ENCODE data around the gene GNB1L.

Gene GNB1L

DNA sequence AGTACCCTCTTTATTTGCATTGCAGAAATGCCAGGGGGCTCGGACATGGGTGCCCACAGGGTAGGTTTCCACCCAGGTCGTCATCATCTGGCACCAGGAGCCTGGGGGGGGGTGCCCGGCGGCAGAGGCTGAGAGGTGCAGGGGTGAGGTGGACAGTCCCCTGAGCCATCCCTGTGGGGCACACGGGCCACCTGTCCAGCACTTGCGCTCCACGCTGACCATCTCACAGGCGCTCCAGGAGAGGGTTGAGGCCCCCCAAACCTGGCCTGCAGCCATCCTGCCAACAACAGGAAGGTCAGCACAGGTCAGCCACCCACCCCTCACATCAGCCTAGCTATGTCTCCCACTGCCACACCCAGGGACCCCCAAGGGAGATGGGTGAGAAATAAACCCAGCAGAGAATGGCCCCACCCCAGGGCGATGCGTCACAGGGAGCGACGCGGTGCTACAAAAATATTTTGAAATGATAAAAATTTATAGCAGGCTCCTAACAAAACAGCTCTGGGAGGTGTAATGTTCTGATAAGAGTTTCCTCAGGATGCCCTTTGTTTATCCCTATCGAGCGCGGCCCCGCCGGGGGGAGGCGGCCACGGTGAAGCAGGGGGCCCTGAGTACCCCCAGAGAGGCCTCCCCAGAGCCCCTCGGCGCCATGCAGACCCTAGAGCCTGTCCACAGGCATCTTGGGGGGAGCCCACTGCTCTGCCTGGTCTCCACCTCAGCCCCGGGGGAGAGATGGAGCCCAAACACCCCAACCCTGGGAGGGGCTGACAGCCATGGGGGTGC lies 21.0 kb upstream of the GNB1L start:
- DNase-seq: no peak

GRCh38 chr22:19875061-19875530 lies 20.4 kb upstream of the GNB1L start:
- DNase-seq: no peak

DNA sequence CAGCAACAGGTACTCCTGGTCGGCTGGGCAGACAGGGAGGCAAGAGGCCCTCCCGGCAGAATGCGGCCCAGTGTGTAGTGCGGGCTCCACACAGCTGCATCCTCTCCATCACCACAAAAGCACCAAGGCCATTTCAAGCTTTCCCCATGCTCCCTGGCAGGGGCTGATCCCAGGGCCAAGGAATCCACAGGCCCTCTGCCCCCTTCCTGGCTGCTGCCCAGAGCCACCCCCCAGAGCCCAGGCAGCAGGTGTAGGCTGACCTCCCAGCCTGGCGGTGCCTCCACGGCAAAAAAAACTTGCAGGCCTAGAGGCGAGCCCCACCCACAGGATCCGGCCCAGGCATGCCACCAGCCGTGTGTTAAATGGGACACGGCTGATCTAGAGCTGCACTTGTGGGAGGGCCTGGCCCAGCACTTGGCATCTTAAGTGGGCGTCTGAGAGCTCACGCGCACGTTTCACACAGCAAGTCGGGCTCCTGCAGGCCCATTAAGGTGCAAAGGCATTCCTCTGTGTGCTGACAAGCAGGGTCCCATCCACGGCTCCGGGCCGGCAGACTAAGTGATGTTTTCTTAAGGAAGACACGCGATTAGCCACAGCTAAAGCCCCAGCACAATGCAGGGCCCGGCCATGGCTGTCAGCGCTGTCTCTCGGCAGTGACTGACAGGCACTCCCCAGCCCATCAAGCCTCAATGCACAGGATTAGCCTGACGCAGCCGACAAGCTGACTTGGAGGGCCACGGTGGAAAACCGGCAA lies 19.8 kb upstream of the GNB1L start:
- no peak for DNase-seq

DNA sequence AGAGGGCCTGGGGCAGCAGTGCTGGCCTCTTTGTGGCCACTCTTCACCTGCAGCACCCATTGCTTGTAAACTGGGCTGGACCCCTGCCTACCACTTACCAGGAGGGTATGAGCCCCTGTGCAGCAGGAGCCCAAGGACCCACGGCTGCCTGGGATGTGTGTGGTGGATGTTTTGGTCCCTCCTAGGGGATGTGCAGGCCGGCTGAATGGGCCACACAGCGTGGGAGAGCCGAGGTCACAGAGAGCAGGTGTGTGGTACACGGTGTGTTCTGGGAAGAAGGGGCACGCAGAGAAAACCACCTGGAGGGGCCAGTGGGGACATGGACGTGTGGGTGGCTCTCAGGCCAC lies 19.3 kb upstream of the GNB1L start:
- no peak for DNase-seq

DNA sequence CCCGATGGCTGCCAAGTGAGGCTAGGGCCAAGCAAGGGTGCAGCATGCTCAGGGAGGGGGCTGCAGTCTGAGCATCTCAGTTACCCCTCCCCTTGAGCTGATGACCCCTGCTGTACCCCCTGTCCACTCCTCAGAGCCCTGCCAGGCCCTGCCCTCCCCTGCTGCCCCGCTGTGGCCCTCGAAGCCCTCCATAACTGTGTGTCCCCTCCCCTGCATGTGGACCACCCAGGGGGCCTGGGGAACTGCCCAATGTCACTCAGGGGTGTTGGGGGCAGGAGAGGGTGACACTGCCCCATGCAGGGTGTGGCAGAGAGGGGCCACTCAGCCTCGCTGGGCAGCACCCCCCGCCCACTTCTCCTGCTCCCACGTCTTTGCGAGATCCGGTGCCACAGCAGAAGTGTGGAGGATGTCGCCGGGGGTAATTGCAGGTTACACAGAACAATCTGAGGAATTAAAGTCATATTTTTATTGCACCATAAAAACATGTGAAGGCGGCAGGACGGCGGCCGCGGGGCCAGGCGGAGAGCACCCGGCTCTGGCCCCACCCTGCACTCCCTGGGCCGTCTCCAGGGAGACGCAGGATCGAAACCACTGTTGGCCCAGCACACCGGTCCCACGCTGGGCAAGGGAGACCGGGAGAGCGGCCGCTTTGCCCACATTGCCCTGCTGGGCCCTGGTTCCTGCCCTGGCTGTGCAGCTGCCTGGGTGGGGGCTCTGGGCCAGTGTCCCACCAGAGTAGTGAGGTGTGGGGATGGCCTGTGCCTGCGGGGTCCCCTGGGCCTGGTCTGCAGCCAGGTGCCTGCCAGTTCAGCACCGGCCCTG lies 18.7 kb upstream of the GNB1L start:
- no peak for DNase-seq

DNA sequence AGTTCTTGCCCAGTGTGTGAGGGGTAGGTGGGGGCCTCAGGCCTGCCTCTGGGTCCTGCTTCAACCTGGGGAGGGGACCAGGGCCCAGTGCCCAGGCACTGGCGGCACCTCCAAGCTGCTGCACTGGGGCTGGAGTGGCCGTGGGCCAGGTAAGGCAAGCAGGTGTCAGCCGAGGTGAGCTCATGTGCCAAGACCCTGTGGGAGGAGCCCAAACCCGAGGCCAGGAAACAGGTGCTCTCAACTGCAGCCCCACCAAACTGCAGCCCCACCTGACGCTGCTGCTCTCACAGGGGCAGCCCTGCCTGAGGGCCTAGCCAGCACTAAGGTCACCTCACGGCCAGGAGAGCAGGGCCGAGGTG lies 18.1 kb upstream of the GNB1L start:
- DNase-seq: no peak

DNA sequence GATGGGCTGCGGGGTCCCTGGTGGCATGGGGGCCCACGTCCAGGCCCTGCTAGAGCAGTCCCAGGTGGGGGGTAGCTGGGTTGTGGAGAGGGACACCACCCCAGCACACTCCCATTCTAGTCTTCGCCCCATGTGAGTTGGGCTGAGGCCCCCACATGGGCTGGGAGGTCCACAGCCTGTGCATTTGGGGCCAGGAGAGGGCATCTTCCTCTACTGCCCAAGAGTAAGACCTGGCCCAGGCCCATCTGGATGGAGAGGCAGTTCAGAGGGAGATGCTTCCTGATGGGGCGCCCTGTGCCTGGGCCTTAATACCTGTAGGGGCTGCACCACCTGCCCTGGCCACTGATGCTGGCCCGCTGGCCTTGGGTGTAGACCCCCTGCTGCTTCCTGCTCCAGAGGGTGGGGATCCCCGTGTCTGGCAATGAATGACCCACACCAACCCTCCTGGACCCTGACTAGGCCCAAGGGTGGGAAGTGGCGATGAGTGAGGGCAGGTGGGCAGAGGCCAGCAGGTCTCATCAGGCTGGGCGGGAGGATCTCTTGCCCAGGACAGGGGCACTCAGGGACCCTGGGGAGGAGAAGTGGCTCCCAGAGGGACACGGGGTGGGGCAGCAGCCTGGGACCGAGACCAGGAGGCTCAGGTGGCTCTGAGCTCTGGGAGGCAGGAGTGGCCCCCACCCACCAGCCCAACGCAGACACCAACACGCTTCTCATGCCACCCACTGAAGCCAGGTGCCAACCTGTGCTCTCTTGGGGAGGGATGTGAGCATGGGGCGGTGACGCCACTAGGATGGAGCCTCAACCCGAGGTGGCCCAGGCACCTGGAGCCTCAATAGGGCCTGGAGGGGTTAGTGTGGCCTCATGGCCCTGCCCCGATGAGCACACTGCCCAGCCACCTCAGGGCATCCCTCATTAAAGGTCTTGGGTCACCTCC lies 17.4 kb upstream of the GNB1L start:
- DNase-seq: no peak

GRCh38 chr22:19871023-19871844 lies 16.6 kb upstream of the GNB1L start:
- DNase-seq: no peak

DNA sequence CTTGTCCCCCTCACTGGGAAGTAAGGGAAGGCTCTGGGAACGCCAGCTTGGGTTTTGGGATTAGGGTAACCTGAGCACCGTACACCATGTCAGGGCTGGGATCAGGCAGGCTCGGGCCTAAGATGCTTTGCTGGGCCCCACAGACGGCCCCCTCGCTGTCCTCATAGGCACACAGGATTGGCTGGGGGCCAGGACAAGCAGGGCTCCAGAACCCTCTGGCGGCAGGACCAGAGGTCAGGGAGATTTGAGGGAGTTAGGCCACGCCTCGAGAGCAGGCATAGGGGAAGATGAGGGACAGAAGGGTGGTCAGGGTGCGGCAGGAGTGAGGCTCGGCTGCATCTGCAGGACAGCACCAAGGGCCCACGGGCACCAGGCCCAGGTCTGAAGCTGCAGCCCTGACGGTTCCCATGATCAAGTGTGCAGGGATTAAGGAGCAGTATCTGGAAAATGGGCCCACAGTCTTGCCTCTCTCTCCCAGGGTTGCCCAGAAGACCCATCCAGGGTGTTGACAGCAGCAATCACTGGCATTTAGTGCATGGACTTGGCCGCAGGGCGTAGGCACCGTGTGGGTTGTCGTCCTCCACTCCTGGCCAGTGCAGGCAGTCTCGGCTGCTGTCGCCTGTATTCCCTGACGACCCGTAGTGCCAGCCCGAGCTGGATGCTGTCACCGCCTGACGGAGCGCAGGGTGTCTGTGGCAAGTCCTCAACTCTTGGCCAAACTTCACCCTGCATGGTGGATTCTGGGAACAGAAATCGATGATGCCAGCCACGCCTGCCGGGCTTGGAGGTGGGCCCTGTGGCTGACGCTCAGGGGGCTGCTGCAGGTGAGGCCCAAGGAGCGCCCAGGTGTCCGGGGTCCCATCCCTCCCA lies 15.7 kb upstream of the GNB1L start:
- no peak for DNase-seq

- no peak for DNase-seq
Observed at GRCh38 chr22:19869497-19870152, 15.0 kb upstream of the GNB1L start.

- DNase-seq: no peak
Observed at GRCh38 chr22:19868773-19869471, 14.2 kb upstream of the GNB1L start.

DNA sequence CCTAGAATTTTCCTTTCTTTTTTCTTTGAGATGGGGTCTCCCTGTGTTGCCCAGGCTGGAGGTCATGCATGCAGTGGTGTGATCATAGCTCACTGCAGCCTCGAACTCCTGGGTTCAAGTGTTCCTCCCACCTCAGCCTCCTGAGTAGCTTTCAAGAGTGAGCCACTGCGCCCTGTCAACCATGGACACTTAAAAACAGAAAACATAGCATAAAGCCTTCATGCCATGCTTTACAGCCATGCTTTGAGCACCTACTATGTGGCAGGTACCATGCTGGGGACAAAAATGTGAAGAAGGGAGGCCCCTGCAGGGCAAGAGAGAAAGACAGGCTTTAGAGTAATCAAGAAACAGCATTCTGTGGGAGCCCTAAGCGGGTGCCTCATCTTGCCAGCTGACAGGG lies 13.7 kb upstream of the GNB1L start:
- no peak for DNase-seq

DNA sequence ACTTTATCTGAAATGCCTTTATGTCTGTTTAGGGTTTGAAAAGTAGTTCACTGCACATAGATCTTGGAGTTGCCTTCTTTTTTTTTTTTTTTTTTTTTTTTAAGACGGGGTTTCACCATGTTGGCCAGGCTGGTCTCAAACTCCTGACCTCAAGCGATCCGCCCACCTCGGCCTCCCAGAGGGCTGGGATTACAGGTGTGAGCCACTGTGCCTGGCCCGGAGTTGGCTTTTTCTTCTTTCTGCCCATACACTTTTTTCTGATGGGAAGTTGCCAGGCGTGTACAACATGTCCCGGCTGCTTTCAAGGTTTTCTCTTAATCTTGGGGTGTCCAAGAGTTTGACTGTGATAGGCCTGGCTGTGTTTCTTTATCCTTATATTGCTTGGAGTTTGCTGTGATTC lies 12.9 kb upstream of the GNB1L start:
- no peak for DNase-seq

GRCh38 chr22:19866665-19867009 lies 12.0 kb upstream of the GNB1L start:
- no peak for DNase-seq

DNA sequence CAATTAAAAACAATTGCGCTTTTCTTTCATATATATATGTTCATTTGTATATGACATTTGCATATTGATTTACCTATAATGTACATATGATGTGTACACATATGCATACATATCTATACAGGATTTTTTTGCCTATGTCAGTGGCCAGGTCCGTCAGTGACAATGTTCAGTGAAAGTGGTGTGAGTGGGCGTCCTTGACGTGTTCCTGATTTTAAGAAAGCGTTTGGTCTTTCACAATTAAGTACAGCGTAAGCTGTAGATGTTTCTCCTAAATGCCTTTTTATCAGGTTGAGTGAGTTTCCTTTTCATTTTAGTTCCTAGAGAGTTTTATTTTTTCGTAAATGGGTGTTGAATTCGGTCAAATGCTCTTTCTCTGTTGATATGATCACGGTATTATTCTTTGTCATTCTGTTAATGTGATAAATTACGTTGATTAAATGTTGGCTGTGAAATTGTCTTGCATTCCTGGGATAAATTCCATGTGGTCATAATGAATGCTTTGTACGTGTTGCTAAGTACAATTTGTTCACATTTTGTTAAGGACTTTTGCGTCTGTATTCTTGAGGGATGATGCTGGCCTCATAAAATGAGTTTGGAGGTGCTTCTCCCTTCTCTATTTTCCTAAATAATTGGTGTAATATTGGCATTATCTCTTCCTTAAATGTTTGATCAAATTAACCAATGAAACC lies 10.6 kb upstream of the GNB1L start:
- no peak for DNase-seq

DNA sequence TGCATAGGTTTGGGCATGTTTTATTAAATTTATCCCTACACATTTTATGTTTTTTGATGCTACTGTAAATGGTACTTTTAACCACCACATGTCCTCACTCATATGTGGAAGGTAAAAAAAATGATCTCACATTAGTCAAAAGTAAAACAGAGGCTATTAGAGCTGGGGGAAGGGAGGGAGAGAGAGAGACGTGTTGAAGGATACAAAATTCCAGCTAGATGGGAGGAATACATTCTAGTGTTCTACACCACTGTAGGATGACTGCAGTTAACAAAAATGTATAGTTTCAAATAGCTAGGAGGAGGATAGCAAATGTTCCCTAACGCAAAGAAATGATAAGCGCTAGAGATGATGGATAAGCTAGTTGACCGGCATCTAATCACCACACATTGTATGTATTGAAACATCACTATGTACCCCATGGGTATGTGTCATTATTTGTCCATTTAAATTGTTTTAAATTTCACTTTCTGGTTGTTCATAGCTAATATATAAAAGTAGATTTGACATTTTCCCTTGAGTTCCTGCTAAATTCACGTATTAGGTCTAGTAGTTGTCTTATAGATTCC lies 9.9 kb upstream of the GNB1L start:
- no peak for DNase-seq

DNA sequence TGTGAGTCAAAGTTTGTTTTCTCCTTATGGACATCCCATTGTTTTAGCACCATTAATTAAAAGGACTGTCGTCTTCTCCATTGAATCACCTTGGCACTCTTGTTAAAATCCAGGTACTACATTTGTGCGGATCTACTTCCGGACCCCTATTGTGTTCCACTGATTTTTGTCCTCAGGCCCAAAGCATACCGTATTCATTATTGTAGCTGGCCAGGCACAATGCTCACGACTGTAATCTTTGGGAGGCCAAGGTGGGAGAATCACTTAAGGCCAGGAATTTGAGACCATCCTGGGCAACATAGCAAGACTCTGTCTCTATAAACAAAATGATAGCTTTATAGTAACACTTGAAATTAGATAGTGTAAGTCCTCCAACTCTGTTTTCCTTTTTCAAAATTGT lies 8.9 kb upstream of the GNB1L start:
- no peak for DNase-seq

DNA sequence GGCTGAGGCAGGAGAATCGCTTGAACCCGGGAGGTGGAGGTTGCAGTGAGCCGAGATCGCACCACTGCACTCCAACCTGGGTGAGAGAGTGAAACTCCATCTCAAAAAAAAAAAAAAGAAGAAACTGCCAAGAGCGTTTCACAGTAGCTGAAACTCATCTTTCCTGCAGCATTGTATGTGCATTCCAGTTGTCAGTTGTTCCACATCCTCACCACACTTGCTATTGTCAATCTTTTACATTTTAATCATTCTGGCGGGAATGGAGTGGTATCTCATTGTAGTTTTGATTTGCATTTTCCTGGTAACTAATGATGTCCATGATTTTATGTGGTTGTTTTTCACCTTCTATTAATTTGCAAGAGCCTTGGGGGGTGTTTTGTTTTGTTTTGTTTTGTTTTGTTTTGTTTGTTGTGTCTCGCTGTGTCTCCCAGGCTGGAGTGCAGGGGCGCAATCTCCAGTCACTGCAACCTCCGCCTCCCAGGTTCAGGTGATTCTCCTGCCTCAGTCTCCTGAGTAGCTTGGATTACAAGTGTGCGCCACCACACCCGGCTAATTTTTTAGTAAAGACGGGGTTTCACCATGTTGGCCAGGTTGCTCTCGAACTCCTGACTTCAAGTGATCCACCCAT lies 8.1 kb upstream of the GNB1L start:
- no peak for DNase-seq

Data from GDM1 (cell line).